GM12878 (cell line): Measurements from ENCODE around the gene SHC3. TPM values are rescaled to one million over a fixed set of nuclear protein-coding genes. Genes with fewer than 3 reads are reported as not detected.

Experiments used
- ATAC-seq: fragments of 200-7000 bp; cut with Tn5 transposase; 3 replicates; pipeline ENCODE4 v1.9.1; 2020; ENCODE audit warnings: mild to moderate bottlenecking, moderate library complexity
- BruUV-seq: library from RNA; stranded (reverse); fragments of 400-500 nt; replicated peaks from 2 replicates; lab custom pipeline; 2021; lab: Mats Ljungman, UMichigan
- CTCF ChIA-PET: fragments of 300-600 bp; sonication (Branson Sonifier 250); formaldehyde crosslinking; extraction: SDS; loops from one replicate; lab custom pipeline; 2021; ENCODE audit warnings: inconsistent platforms; lab: Yijun Ruan, JAX
- POLR2A ChIA-PET: fragments of 350-600 bp; formaldehyde crosslinking; extraction: SDS; loops from one replicate; lab custom pipeline; 2021; ENCODE audit warnings: inconsistent platforms; lab: Charles Lee
- RAD21 ChIA-PET: fragments of 300-600 bp; sonication (Branson Sonifier 250); formaldehyde crosslinking; loops from one replicate; lab custom pipeline; 2023; ENCODE audit warnings: antibody characterized with exemption; ENCODE audit not compliant: unreplicated experiment; lab: Charles Lee
- SMC1A ChIA-PET: fragments of 300-600 bp; sonication (Branson Sonifier 250); formaldehyde crosslinking; loops from one replicate; lab custom pipeline; 2023; ENCODE audit not compliant: unreplicated experiment, uncharacterized antibody; lab: Charles Lee
- DNase-seq: peaks from one replicate; pipeline ENCODE4 v3.0.0-alpha.2; 2011; ENCODE audit warnings: low read depth, low spot score
- FAIRE-seq: peaks from 3 replicates; lab custom pipeline; 2011; peaks lifted over from hg19 to GRCh38; lab: Jason Lieb, UNC
- H2AFZ ChIP-seq: 2 replicates; pipeline ENCODE4 v1.6.0; 2011; ENCODE audit warnings: low read depth, low read length, control low read depth; ENCODE audit not compliant: control insufficient read depth
- H3K27ac ChIP-seq: 2 replicates; pipeline ENCODE4 v1.5.1; 2011; ENCODE audit warnings: control low read depth; ENCODE audit not compliant: control insufficient read depth, insufficient read depth
- H3K27me3 ChIP-seq, 2 experiments: replicated peaks in 1 of 2; 2 replicates each; pipeline versions ENCODE4 v1.6.0 to v1.6.1; 2011; ENCODE audit warnings: low read length in 1 of 2; ENCODE audit not compliant: control insufficient read depth in 2 of 2, insufficient read depth in 2 of 2
- H3K36me3 ChIP-seq, 2 experiments: 2 replicates each; pipeline ENCODE4 v1.5.1; 2011; ENCODE audit warnings: low read length in 1 of 2; ENCODE audit not compliant: control insufficient read depth in 2 of 2, insufficient read depth in 2 of 2
- H3K4me1 ChIP-seq: 2 replicates; pipeline ENCODE4 v1.6.1; 2011; ENCODE audit warnings: mild to moderate bottlenecking, low read length, moderate library complexity, mixed read lengths; ENCODE audit not compliant: control insufficient read depth, insufficient read depth
- H3K4me2 ChIP-seq: 2 replicates; pipeline ENCODE4 v1.6.0; 2011; ENCODE audit warnings: control low read depth; ENCODE audit not compliant: control insufficient read depth, insufficient read depth
- H3K4me3 ChIP-seq: fragments of 200-600 bp; sonication (generic); 2 replicates; pipeline ENCODE4 v1.5.1; 2016
- H3K79me2 ChIP-seq: 2 replicates; pipeline ENCODE4 v1.6.0; 2011; ENCODE audit warnings: low read length; ENCODE audit not compliant: control insufficient read depth, insufficient read depth
- H3K9ac ChIP-seq: 2 replicates; pipeline ENCODE4 v1.8.0; 2011; ENCODE audit warnings: low read length, control low read depth, mixed read lengths; ENCODE audit not compliant: control insufficient read depth, insufficient read depth
- H3K9me3 ChIP-seq: replicated peaks from 3 replicates; pipeline ENCODE4 v1.5.1; 2011; ENCODE audit warnings: mild to moderate bottlenecking, low read length; ENCODE audit not compliant: control insufficient read depth, insufficient read depth
- H4K20me1 ChIP-seq: 2 replicates; pipeline ENCODE4 v1.6.0; 2011; ENCODE audit not compliant: control insufficient read depth, insufficient read depth
- BCL11A ChIP-seq: IDR thresholded peaks from 2 replicates; pipeline ENCODE4 v1.6.1; 2011; ENCODE audit warnings: low read depth, low read length
- CEBPB ChIP-seq, 2 experiments: fragments of 150-350 bp in 1 of 2; IDR thresholded peaks; 2 replicates each; pipeline ENCODE4 v1.6.1; 2012 to 2014; ENCODE audit warnings: low read depth in 2 of 2, low read length in 2 of 2, borderline replicate concordance in 1 of 2, inconsistent platforms in 1 of 2
- NFYB ChIP-seq: IDR thresholded peaks from 2 replicates; pipeline ENCODE4 v1.6.1; 2011; ENCODE audit warnings: low read depth, mild to moderate bottlenecking, low read length, improper control_type of control experiment, moderate library complexity; ENCODE audit not compliant: insufficient read depth
- NR2C1 ChIP-seq: fragments of 450-650 bp; IDR thresholded peaks from 2 replicates; pipeline ENCODE4 v1.6.1; 2017; ENCODE audit warnings: antibody characterized with exemption, mild to moderate bottlenecking, moderate library complexity
- STAT1 ChIP-seq: fragments of 450-650 bp; conservative IDR thresholded peaks from 2 replicates; pipeline ENCODE4 v1.6.1; 2014; ENCODE audit warnings: antibody characterized with exemption, mild to moderate bottlenecking
- WGBS: methylation state at CpG from one replicate; pipeline ENCODE4 v1.1.6; 2016; ENCODE audit warnings: low lambda C conversion rate; ENCODE audit not compliant: insufficient replicate concordance, insufficient coverage; ENCODE audit errors: missing lambda C conversion rate; 5-methylcytosine and 5-hydroxymethylcytosine counted together
- in situ Hi-C: fragments of 300-500 bp; cut with MboI; formaldehyde crosslinking; loops from 9 replicates; pipeline ENCODE4 v1.14.3; 2018; ENCODE audit warnings: mixed read lengths
- intact Hi-C: fragments of 100-400 bp; cut with micrococcal nuclease; formaldehyde crosslinking; loops from one replicate; pipeline ENCODE4 v1.14.2; 2022; ENCODE audit not compliant: unreplicated experiment
- polyA plus RNA-seq, 11 experiments: library from polyadenylated mRNA; depleted of rRNA in 4 of 11; unstranded in 6 of 11; stranded (reverse) in 5 of 11; fragments of >200 nt; fragmentation: Nextera tagmentation in 4 of 11; fragmentation: Illumina TruSeq in 1 of 11; extraction: Ambion mirVana in 4 of 11; extraction: Trizol in 1 of 11; gene quantifications; 1 replicate in 1 of 11; 2 replicates in 10 of 11; pipeline versions ENCODE4 v1.2.1 to v1.2.3, GENCODE V29; 2011 to 2016; ENCODE audit warnings: inconsistent platforms in 2 of 11, missing spikeins in 2 of 11, low read depth in 1 of 11
- total RNA-seq, 4 experiments: library from RNA; depleted of rRNA in 3 of 4; stranded (reverse); fragments of >200 nt in 3 of 4; fragmentation: Illumina TruSeq in 1 of 4; extraction: Trizol in 1 of 4; gene quantifications; 2 replicates each; pipeline versions ENCODE4 v1.2.1 to v1.2.3, GENCODE V29; 2013 to 2021
- TF ChIP-seq, protein P1 (sequence below): fragments of 150-350 bp; IDR thresholded peaks from 2 replicates; pipeline ENCODE4 v1.6.1; 2016; ENCODE audit warnings: low read depth, low read length

The SHC3 gene
- total and polyA plus RNA-seq, 10 of the 15 experiments (the other 5 are each of a cell fraction or from before 2014, with no cell fraction given): 0.01 to 0.06 TPM; not detected in 8

GRCh38 chr9:89187950-89188349 is 9.3 kb upstream of the SHC3 start:
- WGBS: 0% methylated on average over 1 of the region's 1 CpG
- no peaks in the 10 kb centered on the region for H3K4me1 ChIP-seq
- SMC1A ChIA-PET: no interaction called here
- intact Hi-C loops (no loop called here), in situ Hi-C loops (no loop called here)
- H3K9ac ChIP-seq: no peak overlapping the region
- H2AFZ ChIP-seq: no peak overlapping the region
- H4K20me1 ChIP-seq: no peaks in the 10 kb centered on the region
- no peaks in the 10 kb centered on the region for H3K36me3 ChIP-seq
- RAD21 ChIA-PET: interaction anchor here (0.6 kb wide), 1 partner anchor 1426 kb away, joined by 3 read pairs; no protein-coding TSS in a partner anchor
- no peaks in the 10 kb centered on the region for H3K27me3 ChIP-seq
- H3K4me3 ChIP-seq: no peak overlapping the region
- CTCF ChIA-PET: no interaction called here
- no peak for DNase-seq
- H3K4me2 ChIP-seq: no peak overlapping the region
- ATAC-seq: no peak
- TF ChIP-seq, protein P1, sequence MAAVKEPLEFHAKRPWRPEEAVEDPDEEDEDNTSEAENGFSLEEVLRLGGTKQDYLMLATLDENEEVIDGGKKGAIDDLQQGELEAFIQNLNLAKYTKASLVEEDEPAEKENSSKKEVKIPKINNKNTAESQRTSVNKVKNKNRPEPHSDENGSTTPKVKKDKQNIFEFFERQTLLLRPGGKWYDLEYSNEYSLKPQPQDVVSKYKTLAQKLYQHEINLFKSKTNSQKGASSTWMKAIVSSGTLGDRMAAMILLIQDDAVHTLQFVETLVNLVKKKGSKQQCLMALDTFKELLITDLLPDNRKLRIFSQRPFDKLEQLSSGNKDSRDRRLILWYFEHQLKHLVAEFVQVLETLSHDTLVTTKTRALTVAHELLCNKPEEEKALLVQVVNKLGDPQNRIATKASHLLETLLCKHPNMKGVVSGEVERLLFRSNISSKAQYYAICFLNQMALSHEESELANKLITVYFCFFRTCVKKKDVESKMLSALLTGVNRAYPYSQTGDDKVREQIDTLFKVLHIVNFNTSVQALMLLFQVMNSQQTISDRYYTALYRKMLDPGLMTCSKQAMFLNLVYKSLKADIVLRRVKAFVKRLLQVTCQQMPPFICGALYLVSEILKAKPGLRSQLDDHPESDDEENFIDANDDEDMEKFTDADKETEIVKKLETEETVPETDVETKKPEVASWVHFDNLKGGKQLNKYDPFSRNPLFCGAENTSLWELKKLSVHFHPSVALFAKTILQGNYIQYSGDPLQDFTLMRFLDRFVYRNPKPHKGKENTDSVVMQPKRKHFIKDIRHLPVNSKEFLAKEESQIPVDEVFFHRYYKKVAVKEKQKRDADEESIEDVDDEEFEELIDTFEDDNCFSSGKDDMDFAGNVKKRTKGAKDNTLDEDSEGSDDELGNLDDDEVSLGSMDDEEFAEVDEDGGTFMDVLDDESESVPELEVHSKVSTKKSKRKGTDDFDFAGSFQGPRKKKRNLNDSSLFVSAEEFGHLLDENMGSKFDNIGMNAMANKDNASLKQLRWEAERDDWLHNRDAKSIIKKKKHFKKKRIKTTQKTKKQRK: no peak
- TF ChIP-seq NFYB (no peak), STAT1 (no peak), BCL11A (no peak), CEBPB (IDR thresholded peaks at IDR 0.05; ENCODE audit: borderline replicate concordance in 1 of 2, low read depth in 2 of 2, low read length in 2 of 2) (no peak), NR2C1 (no peak)
- TF ChIP-seq, all 136 proteins: peak for 0
- POLR2A ChIA-PET: no interaction called here
- no TSS peak for BruUV-seq
- Histone ChIP-seq H3K79me2 (no peaks in the 10 kb centered on the region), H3K27ac (no peak overlapping the region), H3K9me3 (no peaks in the 10 kb centered on the region)
- no peak for FAIRE-seq
